ENCODE measurements around the gene FAM53B. TPM values are rescaled to one million over a fixed set of nuclear protein-coding genes. Genes with fewer than 3 reads are reported as not detected.

FAM53B gene
- total RNA-seq, 4 donors from 2014 or later, result 41.0 to 110 (median 50.0) TPM

DNA sequence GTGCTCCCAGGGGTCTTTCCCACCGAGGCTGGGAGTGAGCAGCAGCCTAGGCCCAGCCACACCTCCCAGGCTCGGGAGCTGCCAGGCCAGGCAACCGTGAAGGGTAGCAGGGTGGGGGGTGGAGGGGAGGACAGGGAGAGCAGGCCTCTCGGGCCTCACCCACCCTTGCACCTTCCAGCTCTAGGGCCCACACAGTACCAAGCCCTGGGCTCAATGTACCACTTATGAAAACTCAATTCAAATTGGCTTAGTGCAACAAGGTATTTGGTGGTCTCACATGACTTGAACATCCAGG is 127.4 kb downstream of the FAM53B start:
- H3K9me3 ChIP-seq, result no peaks in the 10 kb centered on the region
- TF ChIP-seq POLR2AphosphoS5 (IDR thresholded peaks at IDR 0.05), result no peak
- TF ChIP-seq, protein P1, sequence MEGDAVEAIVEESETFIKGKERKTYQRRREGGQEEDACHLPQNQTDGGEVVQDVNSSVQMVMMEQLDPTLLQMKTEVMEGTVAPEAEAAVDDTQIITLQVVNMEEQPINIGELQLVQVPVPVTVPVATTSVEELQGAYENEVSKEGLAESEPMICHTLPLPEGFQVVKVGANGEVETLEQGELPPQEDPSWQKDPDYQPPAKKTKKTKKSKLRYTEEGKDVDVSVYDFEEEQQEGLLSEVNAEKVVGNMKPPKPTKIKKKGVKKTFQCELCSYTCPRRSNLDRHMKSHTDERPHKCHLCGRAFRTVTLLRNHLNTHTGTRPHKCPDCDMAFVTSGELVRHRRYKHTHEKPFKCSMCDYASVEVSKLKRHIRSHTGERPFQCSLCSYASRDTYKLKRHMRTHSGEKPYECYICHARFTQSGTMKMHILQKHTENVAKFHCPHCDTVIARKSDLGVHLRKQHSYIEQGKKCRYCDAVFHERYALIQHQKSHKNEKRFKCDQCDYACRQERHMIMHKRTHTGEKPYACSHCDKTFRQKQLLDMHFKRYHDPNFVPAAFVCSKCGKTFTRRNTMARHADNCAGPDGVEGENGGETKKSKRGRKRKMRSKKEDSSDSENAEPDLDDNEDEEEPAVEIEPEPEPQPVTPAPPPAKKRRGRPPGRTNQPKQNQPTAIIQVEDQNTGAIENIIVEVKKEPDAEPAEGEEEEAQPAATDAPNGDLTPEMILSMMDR (IDR thresholded peaks at IDR 0.05), result no peak
- TF ChIP-seq POLR2A (IDR thresholded peaks at IDR 0.05), result no peak
- no peak for TF ChIP-seq EP300 (IDR thresholded peaks at IDR 0.05; ENCODE audit: low read depth)
- H3K4me1 ChIP-seq, result peaks cover 0 to 32% (median 14%) of the 10 kb centered on the region in 4 donors
- no peak overlapping the region for H3K4me3 ChIP-seq
- in situ Hi-C loops (cut with MboI; ENCODE audit: low pct_ligation_motif_present in 1 of 4, low pct_unique_long_range_greater_than_20kb in 1 of 4, low sequenced_read_pairs in 3 of 4), result no loop called here
- 83% methylated on average over 4 of the region's 4 CpGs; no CpG with 5 or more reads in 1 of the 2 donors for WGBS, 2 donors (ENCODE audit: low coverage in 1 of 2)
- intact Hi-C loops (cut with DNase I; ENCODE audit: low total_unique reads), result no loop called here
- H3K27me3 ChIP-seq, result no peaks in the 10 kb centered on the region
- H3K36me3 ChIP-seq, result no peaks in the 10 kb centered on the region
- no peak overlapping the region for H3K27ac ChIP-seq
- DNase-seq, result no peak

DNA sequence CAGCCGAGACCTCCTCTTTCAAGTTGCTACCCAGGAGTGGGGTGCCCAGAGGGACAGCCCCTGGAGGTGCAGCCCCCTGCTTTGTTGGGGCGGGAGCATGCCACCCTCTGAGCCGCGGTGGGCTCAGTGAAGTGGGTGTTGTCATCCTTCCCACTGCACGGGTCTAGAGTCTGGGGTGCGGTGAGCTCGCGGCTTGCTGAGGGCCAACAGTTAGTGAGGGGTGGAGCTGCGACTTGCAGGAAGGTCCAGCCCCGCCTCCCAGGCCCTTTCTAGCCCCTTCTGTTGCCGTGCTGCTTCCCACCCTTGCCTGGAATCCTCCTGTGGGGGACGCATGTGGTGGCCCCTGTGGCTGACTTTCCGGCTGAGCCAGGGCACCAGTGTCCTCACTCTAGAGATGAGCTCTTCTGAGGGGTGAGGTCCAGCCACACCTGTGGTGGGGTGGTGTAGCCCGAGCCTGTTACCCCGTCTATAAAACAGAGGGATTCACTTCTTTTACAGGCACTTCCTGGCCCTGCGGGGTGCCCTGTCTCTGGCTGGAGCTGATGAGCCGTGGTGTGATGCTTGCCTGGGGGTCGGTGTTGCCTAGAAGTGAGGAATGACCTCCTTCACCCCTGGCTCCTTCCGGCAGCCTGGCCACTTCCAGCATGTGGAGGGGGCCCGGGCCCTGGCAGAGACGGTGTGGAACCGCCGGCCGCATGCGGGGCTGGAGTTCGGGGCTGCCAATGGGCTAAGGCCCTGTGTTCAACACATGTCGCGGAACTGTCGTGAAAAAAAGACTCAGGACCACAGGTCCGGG is 127.9 kb downstream of the FAM53B start:
- Histone ChIP-seq H3K4me1 (peaks cover 0 to 33% (median 13%) of the 10 kb centered on the region in 4 donors), H3K9me3 (no peaks in the 10 kb centered on the region), H3K27ac (no peak overlapping the region), H3K36me3 (no peaks in the 10 kb centered on the region), H3K4me3 (no peak overlapping the region), H3K27me3 (no peaks in the 10 kb centered on the region)
- intact Hi-C loops (cut with DNase I; ENCODE audit: low total_unique reads), result no loop called here
- WGBS, 2 donors (ENCODE audit: low coverage in 1 of 2), result 90% methylated on average over 30 of the region's 30 CpGs; no CpG with 5 or more reads in 1 of the 2 donors
- in situ Hi-C loops (cut with MboI; ENCODE audit: low pct_ligation_motif_present in 1 of 4, low pct_unique_long_range_greater_than_20kb in 1 of 4, low sequenced_read_pairs in 3 of 4), result no loop called here
- no peak for DNase-seq
- TF ChIP-seq POLR2AphosphoS5 (IDR thresholded peaks at IDR 0.05) (no peak), POLR2A (IDR thresholded peaks at IDR 0.05) (no peak), EP300 (IDR thresholded peaks at IDR 0.05; ENCODE audit: low read depth) (no peak)
- TF ChIP-seq, protein P1 (IDR thresholded peaks at IDR 0.05), result no peak

DNA sequence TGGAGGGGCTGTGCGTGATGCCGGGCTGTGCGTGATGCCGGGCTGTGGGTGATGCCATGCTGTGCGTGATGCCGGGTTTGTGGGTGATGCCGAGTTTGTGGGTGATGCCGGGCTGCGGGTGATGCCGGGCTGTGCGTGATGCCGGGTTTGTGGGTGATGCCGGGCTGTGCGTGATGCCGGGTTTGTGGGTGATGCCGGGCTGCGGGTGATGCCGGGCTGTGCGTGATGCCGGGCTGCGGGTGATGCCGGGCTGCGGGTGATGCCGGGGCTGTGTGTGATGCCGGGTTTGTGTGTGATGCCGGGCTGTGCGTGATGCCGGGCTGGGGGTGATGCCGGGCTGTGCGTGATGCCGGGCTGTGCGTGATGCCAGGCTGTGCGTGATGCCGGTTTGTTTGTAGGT is 128.9 kb downstream of the FAM53B start:
- 84 to 96% methylated on average over 9 to 34 of the region's 34 CpGs for WGBS, 2 donors (ENCODE audit: low coverage in 1 of 2)
- intact Hi-C loops (cut with DNase I; ENCODE audit: low total_unique reads) (no loop called here), in situ Hi-C loops (cut with MboI; ENCODE audit: low pct_ligation_motif_present in 1 of 4, low pct_unique_long_range_greater_than_20kb in 1 of 4, low sequenced_read_pairs in 3 of 4) (no loop called here)
- DNase-seq, result no peak
- no peaks in the 10 kb centered on the region for H3K36me3 ChIP-seq
- H3K27me3 ChIP-seq, result no peaks in the 10 kb centered on the region
- peaks cover 0 to 31% (median 13%) of the 10 kb centered on the region in 4 donors for H3K4me1 ChIP-seq
- H3K9me3 ChIP-seq, result no peaks in the 10 kb centered on the region
- H3K4me3 ChIP-seq, result no peak overlapping the region
- H3K27ac ChIP-seq, result no peak overlapping the region
- TF ChIP-seq, protein P1 (IDR thresholded peaks at IDR 0.05), result no peak
- no peak for TF ChIP-seq POLR2A (IDR thresholded peaks at IDR 0.05)
- no peak for TF ChIP-seq POLR2AphosphoS5 (IDR thresholded peaks at IDR 0.05)
- TF ChIP-seq EP300 (IDR thresholded peaks at IDR 0.05; ENCODE audit: low read depth), result no peak

DNA sequence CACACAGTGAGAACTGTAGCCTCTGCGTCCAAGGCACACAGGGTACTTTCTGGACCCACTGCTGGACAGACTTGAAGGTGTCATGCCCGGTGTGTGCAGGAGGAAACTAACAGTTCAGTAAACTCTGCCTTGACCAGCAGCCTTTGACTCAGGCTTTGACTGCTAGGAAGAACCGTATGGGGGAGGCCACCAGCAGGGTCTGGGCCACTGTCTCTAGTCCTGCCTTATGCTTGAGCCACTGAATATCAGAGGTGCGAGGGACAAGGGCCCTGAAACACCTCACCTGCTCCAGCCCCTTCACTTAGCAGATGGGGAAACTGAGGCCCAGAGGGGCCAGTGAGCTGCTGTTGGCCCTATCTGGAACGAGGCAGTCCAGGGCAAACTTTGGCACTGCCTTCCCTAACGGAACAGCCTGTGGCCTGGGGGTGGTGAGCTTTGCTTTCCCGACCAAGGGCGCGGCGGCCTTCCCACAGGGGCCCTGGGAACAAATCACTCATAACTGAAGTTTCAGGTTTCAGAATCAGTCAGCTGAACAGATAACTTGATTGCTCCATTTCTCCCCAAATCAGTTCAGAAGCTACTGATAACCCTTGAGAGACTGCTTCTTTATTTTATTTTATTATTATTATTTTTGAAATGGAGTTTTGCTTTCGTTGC is 130.0 kb downstream of the FAM53B start:
- H3K9me3 ChIP-seq, result no peaks in the 10 kb centered on the region
- intact Hi-C loops (cut with DNase I; ENCODE audit: low total_unique reads) (no loop called here), in situ Hi-C loops (cut with MboI; ENCODE audit: low pct_ligation_motif_present in 1 of 4, low pct_unique_long_range_greater_than_20kb in 1 of 4, low sequenced_read_pairs in 3 of 4) (no loop called here)
- 68% methylated on average over 11 of the region's 11 CpGs; no CpG with 5 or more reads in 1 of the 2 donors for WGBS, 2 donors (ENCODE audit: low coverage in 1 of 2)
- peak overlapping the region in 2 of 4 donors; percentile 2 to 24 for H3K27ac ChIP-seq
- H3K4me1 ChIP-seq, result peaks cover 0 to 23% (median 11%) of the 10 kb centered on the region in 4 donors
- TF ChIP-seq EP300 (IDR thresholded peaks at IDR 0.05; ENCODE audit: low read depth) (no peak), POLR2AphosphoS5 (IDR thresholded peaks at IDR 0.05) (no peak), POLR2A (IDR thresholded peaks at IDR 0.05) (no peak)
- TF ChIP-seq, protein P1 (IDR thresholded peaks at IDR 0.05), result no peak
- DNase-seq, result no peak
- H3K4me3 ChIP-seq, result no peak overlapping the region
- H3K27me3 ChIP-seq, result no peaks in the 10 kb centered on the region
- H3K36me3 ChIP-seq, result no peaks in the 10 kb centered on the region
